HCT116 (cell line): ENCODE data around the gene ENPEP. TPM values are rescaled to one million over a fixed set of nuclear protein-coding genes. Genes with fewer than 3 reads are reported as not detected.

Experiments used
- ATAC-seq: fragments of 200-7000 bp; cut with Tn5 transposase; 2 replicates; pipeline ENCODE4 v1.9.1; 2020; ENCODE audit warnings: mild to moderate bottlenecking, moderate library complexity
- BruUV-seq: library from RNA; stranded (reverse); fragments of 400-500 nt; replicated peaks from 2 replicates; lab custom pipeline; 2021; lab: Mats Ljungman, UMichigan
- CTCF ChIA-PET: fragments of 300-600 bp; sonication (Branson Sonifier 250); formaldehyde crosslinking; loops from one replicate; lab custom pipeline; 2021; ENCODE audit warnings: antibody characterized with exemption; lab: Charles Lee
- POLR2A ChIA-PET: fragments of 300-600, 350-600 bp; sonication (Branson Sonifier 250); formaldehyde crosslinking; loops from one replicate; lab custom pipeline; 2021; ENCODE audit warnings: antibody characterized with exemption; lab: Charles Lee
- RAD21 ChIA-PET, 2 experiments: fragments of 300-600 bp; sonication (Branson Sonifier 250); formaldehyde crosslinking; loops; one replicate each; lab custom pipeline; 2023; ENCODE audit warnings: low total read pairs in 2 of 2; ENCODE audit not compliant: uncharacterized antibody in 2 of 2, unreplicated experiment in 2 of 2, low non-redundant PET in 1 of 2; lab: Charles Lee
- DNase-seq: peaks from one replicate; pipeline ENCODE4 v3.0.0-alpha.2; 2010; ENCODE audit warnings: low read depth, low spot score
- H2AFZ ChIP-seq: fragments of 200-600 bp; shearing (Covaris generic), sonication (generic); 2 replicates; pipeline ENCODE4 v1.6.1; 2017; ENCODE audit warnings: low read depth, mixed run types, mixed read lengths, antibody characterized with exemption, low read length; ENCODE audit not compliant: poor library complexity, severe bottlenecking
- H3K27ac ChIP-seq: 2 replicates; pipeline ENCODE4 v1.5.1; 2012; ENCODE audit warnings: low read depth, low read length
- H3K27me3 ChIP-seq: fragments of 200-600 bp; sonication (generic); 2 replicates; pipeline ENCODE4 v1.6.1; 2016; ENCODE audit warnings: mixed run types, low read length, mixed read lengths; ENCODE audit not compliant: insufficient read depth
- H3K36me3 ChIP-seq, 2 experiments: fragments of 200-500 bp in 1 of 2; fragments of 200-600 bp in 1 of 2; sonication (Bioruptor generic) in 1 of 2; sonication (generic) in 1 of 2; 2 replicates each; pipeline versions ENCODE4 v1.5.1 to v1.6.1; 2014 to 2016; ENCODE audit warnings: low read length in 2 of 2, inconsistent platforms in 1 of 2, mixed read lengths in 1 of 2, mixed run types in 1 of 2; ENCODE audit not compliant: insufficient read depth in 2 of 2, control insufficient read depth in 1 of 2
- H3K4me1 ChIP-seq, 2 experiments: fragments of 200-600 bp in 1 of 2; sonication (generic) in 1 of 2; 2 replicates each; pipeline versions ENCODE4 v1.5.1 to v1.6.1; 2012 to 2017; ENCODE audit warnings: low read length in 2 of 2, inconsistent platforms in 1 of 2, mild to moderate bottlenecking in 1 of 2, mixed read lengths in 1 of 2, mixed run types in 1 of 2, moderate library complexity in 1 of 2; ENCODE audit not compliant: insufficient read depth in 2 of 2, control insufficient read depth in 1 of 2
- H3K4me2 ChIP-seq: fragments of 200-600 bp; sonication (generic); 2 replicates; pipeline ENCODE4 v1.6.1; 2017; ENCODE audit warnings: mixed run types, low read length, mixed read lengths
- H3K4me3 ChIP-seq, 2 experiments: fragments of 200-600 bp in 1 of 2; sonication (generic) in 1 of 2; replicated peaks in 1 of 2; 2 replicates each; pipeline ENCODE4 v1.5.1; 2011 to 2016; ENCODE audit warnings: low read length in 2 of 2, control low read depth in 1 of 2, low read depth in 1 of 2, mild to moderate bottlenecking in 1 of 2, mixed read lengths in 1 of 2, mixed run types in 1 of 2
- H3K79me2 ChIP-seq: fragments of 200-600 bp; sonication (generic); 2 replicates; pipeline ENCODE4 v1.6.1; 2017; ENCODE audit warnings: mild to moderate bottlenecking, mixed run types, low read length, moderate library complexity, mixed read lengths; ENCODE audit not compliant: insufficient read depth
- H3K9ac ChIP-seq: fragments of 200-600 bp; sonication (generic); 2 replicates; pipeline ENCODE4 v1.6.1; 2016; ENCODE audit warnings: low read length, mixed read lengths
- H3K9me2 ChIP-seq: fragments of 200-600 bp; sonication (generic), shearing (Covaris generic); 2 replicates; pipeline ENCODE4 v1.6.1; 2017; ENCODE audit warnings: mixed run types, mild to moderate bottlenecking, moderate library complexity; ENCODE audit not compliant: insufficient read depth
- H3K9me3 ChIP-seq, 2 experiments: fragments of 200-500 bp in 1 of 2; fragments of 200-600 bp in 1 of 2; sonication (Bioruptor generic) in 1 of 2; sonication (generic) in 1 of 2; 2 replicates each; pipeline ENCODE4 v1.6.1; 2014 to 2017; ENCODE audit warnings: low read length in 2 of 2, mixed read lengths in 2 of 2, inconsistent platforms in 1 of 2, low read depth in 1 of 2, mild to moderate bottlenecking in 1 of 2, mixed run types in 1 of 2, moderate library complexity in 1 of 2; ENCODE audit not compliant: control insufficient read depth in 1 of 2, insufficient read depth in 1 of 2
- H4K20me1 ChIP-seq: fragments of 200-600 bp; sonication (generic), shearing (Covaris generic); 2 replicates; pipeline ENCODE4 v1.6.1; 2017; ENCODE audit warnings: mixed run types, mild to moderate bottlenecking, moderate library complexity; ENCODE audit not compliant: insufficient read depth
- CBX3 ChIP-seq: IDR thresholded peaks from 2 replicates; pipeline ENCODE4 v1.6.1; 2012; ENCODE audit warnings: low read depth
- EGR1 ChIP-seq: IDR thresholded peaks from 2 replicates; pipeline ENCODE4 v1.6.1; 2012; ENCODE audit warnings: low read depth
- ELF1 ChIP-seq: IDR thresholded peaks from 2 replicates; pipeline ENCODE4 v1.6.1; 2012; ENCODE audit warnings: low read depth, borderline replicate concordance
- FOSL1 ChIP-seq: IDR thresholded peaks from 2 replicates; pipeline ENCODE4 v1.6.1; 2012; ENCODE audit warnings: low read depth
- JUND ChIP-seq: IDR thresholded peaks from 2 replicates; pipeline ENCODE4 v1.6.1; 2012
- POLR2A ChIP-seq: IDR thresholded peaks from 2 replicates; pipeline ENCODE4 v1.7.0; 2011; ENCODE audit warnings: borderline replicate concordance; ENCODE audit not compliant: insufficient read depth, insufficient read length; ENCODE audit errors: extremely low read depth
- TCF7L2 ChIP-seq: IDR thresholded peaks from 2 replicates; pipeline ENCODE4 v1.7.0; 2011; ENCODE audit warnings: borderline replicate concordance, inconsistent platforms; ENCODE audit not compliant: insufficient read depth, insufficient read length; ENCODE audit errors: extremely low read depth
- ZFX ChIP-seq: fragments of 450-650 bp; IDR thresholded peaks from 2 replicates; pipeline ENCODE4 v1.6.1; 2017
- intact Hi-C: fragments of 100-400 bp; cut with micrococcal nuclease; formaldehyde crosslinking; loops from 2 replicates; pipeline ENCODE4 v1.10.0; 2022
- total RNA-seq: library from RNA; stranded (reverse); gene quantifications from one replicate; pipeline ENCODE4 v1.2.1, GENCODE V29; 2021; ENCODE audit not compliant: unreplicated experiment
- TF ChIP-seq, protein P1 (sequence below): IDR thresholded peaks from 2 replicates; pipeline ENCODE4 v1.6.1; 2011; ENCODE audit warnings: mild to moderate bottlenecking, low read length, moderate library complexity; ENCODE audit not compliant: insufficient replicate concordance; ENCODE audit errors: extremely low read depth
- TF ChIP-seq, protein P2 (sequence below), 3 experiments: fragments of 200-600 bp in 1 of 3; sonication (generic) in 1 of 3; IDR thresholded peaks in 2 of 3; conservative IDR thresholded peaks in 1 of 3; 2 replicates each; pipeline ENCODE4 v1.5.1; 2012 to 2017; ENCODE audit warnings: low read depth in 2 of 3, low read length in 2 of 3, antibody characterized with exemption in 1 of 3, borderline replicate concordance in 1 of 3, control low read depth in 1 of 3, mild to moderate bottlenecking in 1 of 3, mixed read lengths in 1 of 3, mixed run types in 1 of 3, moderate library complexity in 1 of 3; ENCODE audit not compliant: insufficient read depth in 1 of 3
- TF ChIP-seq, protein P3 (sequence below): IDR thresholded peaks from 2 replicates; pipeline ENCODE4 v1.6.1; 2012; ENCODE audit warnings: low read depth

The ENPEP gene
- total RNA-seq, 1 experiment from 2014 or later: 4.5 TPM

DNA sequence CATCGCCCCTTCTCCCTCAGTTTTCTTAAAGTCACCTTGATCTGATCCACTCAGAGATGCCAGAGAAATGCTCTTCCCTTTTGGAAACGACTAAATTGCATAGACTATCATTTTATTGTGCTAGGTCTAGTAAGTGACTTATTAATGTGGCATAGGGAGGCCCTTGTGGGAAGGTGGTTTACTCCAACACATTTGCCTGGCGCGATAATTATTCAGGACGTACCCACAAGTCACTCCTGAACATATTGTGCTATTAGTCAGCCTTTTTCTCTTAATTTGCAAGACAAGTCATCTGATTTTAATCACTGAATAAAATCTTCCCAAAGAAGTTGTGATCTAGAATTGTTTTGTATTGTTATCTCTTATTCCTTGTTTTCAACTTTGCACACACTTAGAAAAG, 7.6 kb downstream of the ENPEP start:
- CTCF ChIA-PET: interaction anchor here (1.0 kb wide), 1 partner anchor 139 kb away, joined by 3 read pairs; no protein-coding TSS in a partner anchor
- Histone ChIP-seq H3K9me3 (no peaks in the 10 kb centered on the region), H3K9me2 (no peaks in the 10 kb centered on the region), H2AFZ (no peak overlapping the region), H3K9ac (no peak overlapping the region), H3K79me2 (no peaks in the 10 kb centered on the region), H3K4me3 (no peak overlapping the region), H3K27me3 (no peaks in the 10 kb centered on the region), H3K4me1 (peaks cover 0 to 22% of the 10 kb centered on the region in 2 experiments; a peak in 2 of 4 replicates), H4K20me1 (no peaks in the 10 kb centered on the region), H3K27ac (no peak overlapping the region), H3K4me2 (no peak overlapping the region), H3K36me3 (no peaks in the 10 kb centered on the region)
- no TSS peak for BruUV-seq
- no peak for TF ChIP-seq CBX3
- TF ChIP-seq, protein P1, sequence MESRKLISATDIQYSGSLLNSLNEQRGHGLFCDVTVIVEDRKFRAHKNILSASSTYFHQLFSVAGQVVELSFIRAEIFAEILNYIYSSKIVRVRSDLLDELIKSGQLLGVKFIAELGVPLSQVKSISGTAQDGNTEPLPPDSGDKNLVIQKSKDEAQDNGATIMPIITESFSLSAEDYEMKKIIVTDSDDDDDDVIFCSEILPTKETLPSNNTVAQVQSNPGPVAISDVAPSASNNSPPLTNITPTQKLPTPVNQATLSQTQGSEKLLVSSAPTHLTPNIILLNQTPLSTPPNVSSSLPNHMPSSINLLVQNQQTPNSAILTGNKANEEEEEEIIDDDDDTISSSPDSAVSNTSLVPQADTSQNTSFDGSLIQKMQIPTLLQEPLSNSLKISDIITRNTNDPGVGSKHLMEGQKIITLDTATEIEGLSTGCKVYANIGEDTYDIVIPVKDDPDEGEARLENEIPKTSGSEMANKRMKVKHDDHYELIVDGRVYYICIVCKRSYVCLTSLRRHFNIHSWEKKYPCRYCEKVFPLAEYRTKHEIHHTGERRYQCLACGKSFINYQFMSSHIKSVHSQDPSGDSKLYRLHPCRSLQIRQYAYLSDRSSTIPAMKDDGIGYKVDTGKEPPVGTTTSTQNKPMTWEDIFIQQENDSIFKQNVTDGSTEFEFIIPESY: no peak
- TF ChIP-seq TCF7L2: no peak
- no peak for TF ChIP-seq ZFX
- TF ChIP-seq EGR1: no peak
- TF ChIP-seq POLR2A: no peak
- no peak for TF ChIP-seq JUND
- no peak for TF ChIP-seq ELF1
- TF ChIP-seq, protein P2, sequence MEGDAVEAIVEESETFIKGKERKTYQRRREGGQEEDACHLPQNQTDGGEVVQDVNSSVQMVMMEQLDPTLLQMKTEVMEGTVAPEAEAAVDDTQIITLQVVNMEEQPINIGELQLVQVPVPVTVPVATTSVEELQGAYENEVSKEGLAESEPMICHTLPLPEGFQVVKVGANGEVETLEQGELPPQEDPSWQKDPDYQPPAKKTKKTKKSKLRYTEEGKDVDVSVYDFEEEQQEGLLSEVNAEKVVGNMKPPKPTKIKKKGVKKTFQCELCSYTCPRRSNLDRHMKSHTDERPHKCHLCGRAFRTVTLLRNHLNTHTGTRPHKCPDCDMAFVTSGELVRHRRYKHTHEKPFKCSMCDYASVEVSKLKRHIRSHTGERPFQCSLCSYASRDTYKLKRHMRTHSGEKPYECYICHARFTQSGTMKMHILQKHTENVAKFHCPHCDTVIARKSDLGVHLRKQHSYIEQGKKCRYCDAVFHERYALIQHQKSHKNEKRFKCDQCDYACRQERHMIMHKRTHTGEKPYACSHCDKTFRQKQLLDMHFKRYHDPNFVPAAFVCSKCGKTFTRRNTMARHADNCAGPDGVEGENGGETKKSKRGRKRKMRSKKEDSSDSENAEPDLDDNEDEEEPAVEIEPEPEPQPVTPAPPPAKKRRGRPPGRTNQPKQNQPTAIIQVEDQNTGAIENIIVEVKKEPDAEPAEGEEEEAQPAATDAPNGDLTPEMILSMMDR (IDR thresholded peaks at IDR 0.05 in 2 of 3, conservative IDR thresholded peaks at IDR 0.05 in 1 of 3; ENCODE audit: borderline replicate concordance in 1 of 3, insufficient read depth in 1 of 3, low read depth in 2 of 3, low read length in 2 of 3): no peak
- TF ChIP-seq, protein P3, sequence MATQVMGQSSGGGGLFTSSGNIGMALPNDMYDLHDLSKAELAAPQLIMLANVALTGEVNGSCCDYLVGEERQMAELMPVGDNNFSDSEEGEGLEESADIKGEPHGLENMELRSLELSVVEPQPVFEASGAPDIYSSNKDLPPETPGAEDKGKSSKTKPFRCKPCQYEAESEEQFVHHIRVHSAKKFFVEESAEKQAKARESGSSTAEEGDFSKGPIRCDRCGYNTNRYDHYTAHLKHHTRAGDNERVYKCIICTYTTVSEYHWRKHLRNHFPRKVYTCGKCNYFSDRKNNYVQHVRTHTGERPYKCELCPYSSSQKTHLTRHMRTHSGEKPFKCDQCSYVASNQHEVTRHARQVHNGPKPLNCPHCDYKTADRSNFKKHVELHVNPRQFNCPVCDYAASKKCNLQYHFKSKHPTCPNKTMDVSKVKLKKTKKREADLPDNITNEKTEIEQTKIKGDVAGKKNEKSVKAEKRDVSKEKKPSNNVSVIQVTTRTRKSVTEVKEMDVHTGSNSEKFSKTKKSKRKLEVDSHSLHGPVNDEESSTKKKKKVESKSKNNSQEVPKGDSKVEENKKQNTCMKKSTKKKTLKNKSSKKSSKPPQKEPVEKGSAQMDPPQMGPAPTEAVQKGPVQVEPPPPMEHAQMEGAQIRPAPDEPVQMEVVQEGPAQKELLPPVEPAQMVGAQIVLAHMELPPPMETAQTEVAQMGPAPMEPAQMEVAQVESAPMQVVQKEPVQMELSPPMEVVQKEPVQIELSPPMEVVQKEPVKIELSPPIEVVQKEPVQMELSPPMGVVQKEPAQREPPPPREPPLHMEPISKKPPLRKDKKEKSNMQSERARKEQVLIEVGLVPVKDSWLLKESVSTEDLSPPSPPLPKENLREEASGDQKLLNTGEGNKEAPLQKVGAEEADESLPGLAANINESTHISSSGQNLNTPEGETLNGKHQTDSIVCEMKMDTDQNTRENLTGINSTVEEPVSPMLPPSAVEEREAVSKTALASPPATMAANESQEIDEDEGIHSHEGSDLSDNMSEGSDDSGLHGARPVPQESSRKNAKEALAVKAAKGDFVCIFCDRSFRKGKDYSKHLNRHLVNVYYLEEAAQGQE: no peak
- no peak for TF ChIP-seq FOSL1
- POLR2A ChIA-PET: no interaction called here
- intact Hi-C loops: no loop called here
- RAD21 ChIA-PET: no interaction called here
- ATAC-seq: no peak
- DNase-seq: no peak
